Measurements from ENCODE around the gene DNAJC18. TPM values are rescaled to one million over a fixed set of nuclear protein-coding genes. Genes with fewer than 3 reads are reported as not detected.

The DNAJC18 gene
- total and polyA plus RNA-seq, 4 donors: 2.2 to 10.7 (median 8.7) TPM

DNA sequence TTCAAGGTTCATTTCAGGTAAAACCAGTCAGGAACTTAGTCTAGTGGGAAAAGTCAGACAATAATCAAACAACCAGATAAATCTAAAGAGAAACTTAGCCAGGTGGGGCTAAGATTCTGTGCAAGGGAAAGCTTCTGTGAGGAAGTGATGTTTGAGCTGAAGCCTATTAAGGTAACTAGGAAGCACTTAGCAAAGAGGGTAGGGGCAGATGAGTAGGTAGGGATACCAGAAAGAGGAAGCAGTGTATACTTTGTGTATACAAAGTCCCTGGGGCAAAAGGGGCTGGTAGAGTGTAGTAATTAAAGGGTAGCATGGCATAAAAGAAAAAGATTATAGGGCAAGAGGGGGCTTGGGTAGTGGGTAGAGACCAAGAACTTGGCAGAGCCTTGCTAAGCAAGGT is 31.8 kb downstream of the DNAJC18 start:
- no peak overlapping the region for H3K4me3 ChIP-seq
- no peak overlapping the region for H3K9ac ChIP-seq (ENCODE audit: insufficient read depth in 1 of 2, low read length in 2 of 2)
- TF ChIP-seq, protein P1, sequence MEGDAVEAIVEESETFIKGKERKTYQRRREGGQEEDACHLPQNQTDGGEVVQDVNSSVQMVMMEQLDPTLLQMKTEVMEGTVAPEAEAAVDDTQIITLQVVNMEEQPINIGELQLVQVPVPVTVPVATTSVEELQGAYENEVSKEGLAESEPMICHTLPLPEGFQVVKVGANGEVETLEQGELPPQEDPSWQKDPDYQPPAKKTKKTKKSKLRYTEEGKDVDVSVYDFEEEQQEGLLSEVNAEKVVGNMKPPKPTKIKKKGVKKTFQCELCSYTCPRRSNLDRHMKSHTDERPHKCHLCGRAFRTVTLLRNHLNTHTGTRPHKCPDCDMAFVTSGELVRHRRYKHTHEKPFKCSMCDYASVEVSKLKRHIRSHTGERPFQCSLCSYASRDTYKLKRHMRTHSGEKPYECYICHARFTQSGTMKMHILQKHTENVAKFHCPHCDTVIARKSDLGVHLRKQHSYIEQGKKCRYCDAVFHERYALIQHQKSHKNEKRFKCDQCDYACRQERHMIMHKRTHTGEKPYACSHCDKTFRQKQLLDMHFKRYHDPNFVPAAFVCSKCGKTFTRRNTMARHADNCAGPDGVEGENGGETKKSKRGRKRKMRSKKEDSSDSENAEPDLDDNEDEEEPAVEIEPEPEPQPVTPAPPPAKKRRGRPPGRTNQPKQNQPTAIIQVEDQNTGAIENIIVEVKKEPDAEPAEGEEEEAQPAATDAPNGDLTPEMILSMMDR (IDR thresholded peaks at IDR 0.05; ENCODE audit: control extremely low read depth, extremely low read depth): no peak
- no peak overlapping the region for H3K27ac ChIP-seq (ENCODE audit: low read depth in 1 of 2, low read length in 1 of 2)
- ATAC-seq (ENCODE audit: insufficient read depth, low FRiP score): no peak
- H3K4me1 ChIP-seq (ENCODE audit: control insufficient read depth in 5 of 5, insufficient read depth in 5 of 5, low read length in 5 of 5): peaks cover 0 to 12% (median 6%) of the 10 kb centered on the region in 5 donors
- DNase-seq: no peak
- no peaks in the 10 kb centered on the region for H3K9me3 ChIP-seq (ENCODE audit: control insufficient read depth in 4 of 4, insufficient read depth in 3 of 4, low read length in 3 of 4)
- no peaks in the 10 kb centered on the region for H3K27me3 ChIP-seq (ENCODE audit: control insufficient read depth in 3 of 3, insufficient read depth in 3 of 3, low read length in 2 of 3)
- peaks cover 0 to 4% (median 1%) of the 10 kb centered on the region in 4 donors for H3K36me3 ChIP-seq (ENCODE audit: control insufficient read depth in 4 of 4, insufficient read depth in 4 of 4, low read length in 4 of 4)

DNA sequence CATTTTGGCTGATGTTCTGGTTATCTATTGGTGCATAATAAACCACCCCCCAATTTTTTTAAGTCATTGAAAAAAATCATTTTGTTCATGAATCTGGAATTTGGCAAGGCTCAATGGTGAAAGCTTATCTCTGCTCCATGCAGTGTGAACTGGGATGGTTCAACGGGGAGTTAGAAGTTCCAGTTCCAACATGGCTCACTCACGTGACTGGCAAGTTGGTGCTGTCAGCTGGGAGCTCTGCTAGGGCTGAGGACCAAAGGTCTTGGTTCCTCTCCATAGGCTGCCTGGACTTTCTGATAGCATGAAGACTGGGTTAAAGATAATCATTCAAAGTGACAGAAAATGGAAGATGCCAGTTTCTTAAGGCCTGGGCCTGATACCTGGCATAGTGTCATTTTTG is 32.4 kb downstream of the DNAJC18 start:
- no peak for ATAC-seq (ENCODE audit: insufficient read depth, low FRiP score)
- Histone ChIP-seq H3K9me3 (ENCODE audit: control insufficient read depth in 4 of 4, insufficient read depth in 3 of 4, low read length in 3 of 4) (no peaks in the 10 kb centered on the region), H3K27me3 (ENCODE audit: control insufficient read depth in 3 of 3, insufficient read depth in 3 of 3, low read length in 2 of 3) (no peaks in the 10 kb centered on the region), H3K4me1 (ENCODE audit: control insufficient read depth in 5 of 5, insufficient read depth in 5 of 5, low read length in 5 of 5) (peaks cover 0 to 12% (median 6%) of the 10 kb centered on the region in 5 donors), H3K4me3 (no peak overlapping the region), H3K27ac (ENCODE audit: low read depth in 1 of 2, low read length in 1 of 2) (no peak overlapping the region), H3K36me3 (ENCODE audit: control insufficient read depth in 4 of 4, insufficient read depth in 4 of 4, low read length in 4 of 4) (peaks cover 0 to 4% (median 0%) of the 10 kb centered on the region in 4 donors), H3K9ac (ENCODE audit: insufficient read depth in 1 of 2, low read length in 2 of 2) (no peak overlapping the region)
- DNase-seq: no peak
- WGBS, 2 donors: 84 to 90% methylated on average over 2 of the region's 2 CpGs
- TF ChIP-seq, protein P1 (IDR thresholded peaks at IDR 0.05; ENCODE audit: control extremely low read depth, extremely low read depth): no peak

DNA sequence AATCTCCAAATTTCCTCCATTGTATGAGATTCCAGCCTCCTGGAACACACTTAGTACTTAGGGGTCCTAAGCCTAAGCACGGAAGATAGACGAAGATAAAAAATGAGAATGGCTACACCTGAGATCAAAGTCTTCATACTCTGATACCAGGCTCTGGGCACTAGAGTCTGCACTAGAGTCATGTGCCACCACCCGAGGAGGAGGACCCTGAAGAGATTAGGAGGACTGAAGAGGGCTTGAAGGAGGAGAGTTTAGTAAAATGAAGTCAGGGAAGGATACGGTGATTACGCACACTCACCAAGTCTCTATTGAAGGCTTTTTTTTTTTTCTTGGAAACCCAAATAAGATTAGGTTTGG is 34.9 kb downstream of the DNAJC18 start:
- no peak for DNase-seq
- H3K36me3 ChIP-seq (ENCODE audit: control insufficient read depth in 4 of 4, insufficient read depth in 4 of 4, low read length in 4 of 4): no peaks in the 10 kb centered on the region
- ATAC-seq (ENCODE audit: insufficient read depth, low FRiP score): no peak
- H3K9me3 ChIP-seq (ENCODE audit: control insufficient read depth in 4 of 4, insufficient read depth in 3 of 4, low read length in 3 of 4): no peaks in the 10 kb centered on the region
- H3K4me3 ChIP-seq: no peak overlapping the region
- H3K9ac ChIP-seq (ENCODE audit: insufficient read depth in 1 of 2, low read length in 2 of 2): peak overlapping the region in 1 of 2 donors; percentile 82
- H3K4me1 ChIP-seq (ENCODE audit: control insufficient read depth in 5 of 5, insufficient read depth in 5 of 5, low read length in 5 of 5): peaks cover 0 to 12% (median 6%) of the 10 kb centered on the region in 5 donors
- H3K27ac ChIP-seq (ENCODE audit: low read depth in 1 of 2, low read length in 1 of 2): peak overlapping the region; percentile 84 to 91
- 57 to 74% methylated on average over 5 of the region's 5 CpGs for WGBS, 2 donors
- TF ChIP-seq, protein P1 (IDR thresholded peaks at IDR 0.05; ENCODE audit: control extremely low read depth, extremely low read depth): no peak
- no peaks in the 10 kb centered on the region for H3K27me3 ChIP-seq (ENCODE audit: control insufficient read depth in 3 of 3, insufficient read depth in 3 of 3, low read length in 2 of 3)
